NCI-H2227 (cell line): ENCODE data around the gene ZBP1.

Experiments used
- DNase-seq: peaks from one replicate; lab custom pipeline; 2025; ENCODE audit not compliant: unreplicated experiment; lab: John Stamatoyannopoulos, UW

Gene ZBP1

DNA sequence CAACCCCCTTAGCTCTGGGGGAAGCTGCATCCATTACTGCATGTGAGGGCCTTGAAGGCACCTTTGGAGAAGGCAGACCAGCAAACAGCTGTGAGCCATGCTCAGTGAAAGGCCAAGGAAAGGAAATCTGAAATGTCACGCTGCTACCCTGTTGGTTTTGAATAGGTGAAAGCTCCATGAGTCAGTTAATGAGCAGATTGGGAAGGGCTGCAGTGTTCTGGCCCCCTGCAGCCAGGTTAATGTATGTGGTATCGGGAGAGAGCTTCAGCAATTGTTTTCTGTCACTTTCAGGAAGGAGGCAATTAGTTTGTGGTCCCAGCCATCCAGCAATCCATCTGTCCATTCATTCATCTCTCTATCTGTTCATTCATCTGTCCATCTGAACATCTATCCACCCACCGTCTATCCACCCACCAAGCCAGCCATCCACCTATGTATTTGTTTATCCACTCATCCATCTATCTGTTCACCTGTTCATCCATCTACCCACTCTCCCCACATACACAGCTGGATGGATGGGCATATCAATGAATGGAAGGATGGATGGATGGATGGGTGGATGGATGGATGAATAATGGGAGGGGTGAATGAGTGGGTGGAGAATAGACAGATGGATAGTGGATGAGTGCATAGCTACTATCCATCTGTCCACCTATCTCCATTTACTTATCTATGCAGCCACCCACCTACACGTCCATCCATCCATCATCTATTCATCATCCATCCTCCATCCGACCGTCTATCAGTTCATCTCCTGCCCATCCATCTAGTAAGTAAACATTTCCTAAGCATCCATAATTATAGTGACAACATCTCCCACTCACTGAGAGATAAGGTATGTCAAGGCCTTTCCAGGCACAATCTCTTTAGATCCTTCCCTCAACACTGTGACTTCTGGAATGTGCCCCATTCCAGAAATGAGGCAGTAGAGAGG is 43.3 kb downstream of the ZBP1 start:
- DNase-seq, result no peak

DNA sequence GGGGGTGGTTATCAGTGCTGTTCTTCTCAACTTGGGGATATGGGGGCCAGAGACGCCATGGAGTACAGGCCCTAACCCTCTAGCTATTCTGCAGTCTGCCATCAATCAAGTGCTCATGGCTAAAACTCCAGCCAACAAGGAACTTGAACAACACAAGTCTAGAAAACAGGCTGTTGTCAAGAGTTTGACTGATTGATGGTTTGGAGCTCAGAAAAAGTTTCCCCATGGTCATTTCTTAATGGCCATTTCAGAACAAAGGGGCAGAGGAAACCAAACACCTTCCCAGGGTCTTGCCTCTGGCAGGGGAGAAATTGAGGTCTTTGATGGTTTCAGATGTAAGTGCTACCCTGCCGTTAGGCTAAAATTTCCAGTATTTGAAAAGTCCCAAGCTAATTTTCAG is 44.2 kb downstream of the ZBP1 start:
- no peak for DNase-seq

DNA sequence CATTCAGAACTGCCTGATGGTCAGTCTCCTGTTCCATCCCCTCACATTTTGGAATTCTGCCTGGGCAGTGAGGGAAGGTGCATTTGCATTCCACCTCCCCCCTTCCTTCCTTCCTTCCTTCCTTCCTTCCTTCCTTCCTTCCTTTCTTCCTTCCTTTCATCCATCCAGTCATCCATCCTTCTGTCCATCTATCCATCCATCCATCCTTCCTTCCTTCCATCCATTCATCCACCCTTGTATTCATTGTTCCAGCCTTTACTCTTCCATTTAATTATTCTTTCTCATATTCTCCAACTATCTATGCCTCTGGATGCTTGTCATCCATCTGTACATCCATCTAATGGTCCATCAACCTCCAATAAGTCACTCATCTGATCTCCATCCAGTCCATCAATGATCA is 45.3 kb downstream of the ZBP1 start:
- no peak for DNase-seq

DNA sequence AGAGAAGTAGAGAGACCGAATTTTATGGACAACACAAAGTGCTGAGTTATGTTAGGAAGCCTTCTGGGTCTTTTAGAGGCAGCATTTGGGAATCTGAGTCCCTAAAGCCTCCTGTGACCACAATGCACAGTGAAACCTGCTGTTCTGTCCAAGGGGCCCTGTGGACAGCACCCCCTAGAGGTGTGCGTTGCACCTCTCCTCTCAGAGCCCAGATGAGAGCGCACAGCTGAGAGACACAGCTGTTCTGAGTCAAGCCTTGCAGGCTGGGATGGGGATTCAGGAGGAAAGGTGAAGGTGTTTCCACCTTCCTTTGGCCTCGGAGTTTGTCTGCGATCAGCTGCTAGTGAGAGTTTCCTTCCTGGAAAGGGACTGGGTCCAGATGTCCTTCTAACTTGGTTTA is 46.3 kb downstream of the ZBP1 start:
- no peak for DNase-seq

DNA sequence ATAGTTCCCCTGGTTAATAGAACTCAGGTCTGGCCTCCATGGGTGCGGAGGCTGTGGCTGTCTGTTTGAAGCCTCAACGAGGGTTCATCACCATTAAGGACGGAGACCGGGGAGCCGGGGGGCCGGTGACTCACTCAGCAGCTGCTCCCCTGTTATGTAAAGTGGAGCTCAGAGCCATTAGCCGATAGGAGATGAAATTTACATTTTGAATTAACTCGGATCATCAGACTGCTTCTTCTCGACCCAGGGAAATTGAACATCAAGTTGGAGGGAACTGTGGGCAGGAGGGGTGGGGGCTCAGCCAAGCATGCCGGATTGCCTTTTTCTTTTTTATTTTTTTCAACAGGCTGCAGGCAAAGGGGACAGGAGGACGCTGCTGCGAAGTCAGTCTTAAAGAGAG is 47.0 kb downstream of the ZBP1 start:
- DNase-seq, result no peak

DNA sequence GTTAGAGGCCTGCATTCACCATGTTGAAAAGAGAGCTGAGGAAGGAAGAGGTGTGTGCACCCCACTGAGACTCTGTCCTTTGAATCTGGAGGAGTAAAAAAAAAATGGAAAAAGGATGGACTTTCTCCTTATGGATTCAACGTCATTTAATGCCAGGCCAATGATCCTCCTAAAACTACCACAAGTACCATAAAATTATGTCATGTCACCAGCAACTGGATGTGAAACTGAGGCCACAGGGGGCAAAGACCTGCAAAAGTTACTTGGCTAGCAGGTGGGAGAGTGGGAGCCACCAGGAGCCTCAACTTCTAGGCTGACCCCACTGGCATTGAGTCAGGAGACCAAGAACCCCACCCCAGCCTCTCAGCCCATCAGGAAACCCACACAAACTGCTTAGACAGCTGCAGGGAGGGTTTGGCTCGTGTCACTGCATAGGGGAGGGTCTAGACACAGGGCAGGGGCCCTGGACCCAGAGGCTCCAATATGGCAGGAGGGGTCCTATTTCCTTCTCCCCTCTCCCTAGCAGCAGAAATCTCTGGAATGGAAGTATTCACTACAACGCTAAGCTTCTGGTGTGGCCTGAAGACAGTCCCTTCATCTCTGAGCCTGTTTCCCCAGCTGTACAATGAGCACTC is 48.3 kb downstream of the ZBP1 start:
- DNase-seq, result no peak

DNA sequence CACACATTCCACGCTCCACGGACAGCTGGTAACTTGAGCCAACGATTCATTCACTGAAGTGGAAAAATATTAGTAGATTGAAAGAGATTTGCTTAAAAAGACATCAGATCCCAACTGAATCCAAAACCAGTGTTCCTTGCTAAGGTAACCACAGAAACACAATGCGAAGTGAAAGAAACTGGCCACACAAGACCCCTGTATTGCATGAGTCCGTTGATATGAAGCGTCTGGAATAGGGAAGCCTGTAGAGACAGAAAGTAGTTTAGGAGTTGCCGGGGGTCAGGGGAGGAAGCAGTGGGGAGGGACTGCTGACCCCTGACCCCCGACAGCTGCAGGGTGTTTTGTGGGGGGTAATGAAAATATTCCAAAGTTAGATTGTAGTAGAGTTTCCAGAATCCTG is 49.3 kb downstream of the ZBP1 start:
- DNase-seq, result no peak

DNA sequence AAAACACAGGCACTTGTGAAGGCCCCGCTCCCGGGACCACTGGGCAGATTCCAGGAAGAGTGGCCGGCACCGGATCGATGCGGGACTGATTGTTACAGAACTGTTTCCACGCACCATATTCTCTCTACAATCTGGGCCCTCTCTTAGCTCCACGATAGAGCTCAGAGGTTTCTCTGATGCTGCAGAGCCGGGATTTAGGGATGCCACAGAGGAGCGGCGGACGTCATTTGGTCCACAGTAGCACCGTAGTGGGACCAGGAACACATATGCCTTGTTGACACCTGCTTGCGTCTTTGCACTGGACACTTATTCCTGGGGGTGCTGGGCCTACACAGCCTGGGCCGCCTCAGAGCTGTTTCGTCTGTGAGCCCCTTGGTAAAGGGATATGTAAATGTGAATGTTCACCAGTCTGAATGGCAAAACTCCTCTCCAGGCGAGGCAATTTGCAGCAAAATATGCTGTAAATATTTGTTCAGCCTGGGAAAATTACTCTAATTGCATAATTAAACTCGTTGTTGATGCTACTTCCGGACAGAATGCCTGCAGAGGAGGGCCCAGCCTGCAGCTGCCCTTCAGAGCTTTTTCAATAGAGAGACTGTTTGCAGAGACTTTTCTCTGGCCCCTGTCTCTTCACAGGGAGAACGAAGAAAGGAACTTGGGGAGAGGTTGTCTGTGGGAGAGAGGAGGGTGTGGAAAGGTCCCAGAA is 49.9 kb downstream of the ZBP1 start:
- no peak for DNase-seq

DNA sequence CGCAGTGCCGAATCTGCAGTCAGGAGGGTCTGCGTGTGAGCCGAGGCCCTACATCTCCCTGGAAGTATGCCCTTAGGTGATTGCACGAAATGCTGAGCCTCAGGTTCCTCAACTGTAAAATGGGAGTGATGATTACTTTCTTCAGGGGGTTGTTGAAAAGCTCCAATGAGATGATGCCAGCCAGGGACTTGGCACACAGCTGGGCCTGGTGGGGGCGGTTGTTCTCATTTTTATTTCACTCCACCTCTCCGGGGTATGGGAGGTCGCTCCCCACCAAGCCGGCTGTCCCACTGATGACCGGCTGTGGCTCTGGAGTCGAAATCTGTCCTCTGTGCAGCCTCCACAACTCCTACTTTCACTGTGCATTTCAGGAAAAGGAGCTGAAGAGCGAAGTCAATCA is 51.3 kb downstream of the ZBP1 start:
- no peak for DNase-seq

DNA sequence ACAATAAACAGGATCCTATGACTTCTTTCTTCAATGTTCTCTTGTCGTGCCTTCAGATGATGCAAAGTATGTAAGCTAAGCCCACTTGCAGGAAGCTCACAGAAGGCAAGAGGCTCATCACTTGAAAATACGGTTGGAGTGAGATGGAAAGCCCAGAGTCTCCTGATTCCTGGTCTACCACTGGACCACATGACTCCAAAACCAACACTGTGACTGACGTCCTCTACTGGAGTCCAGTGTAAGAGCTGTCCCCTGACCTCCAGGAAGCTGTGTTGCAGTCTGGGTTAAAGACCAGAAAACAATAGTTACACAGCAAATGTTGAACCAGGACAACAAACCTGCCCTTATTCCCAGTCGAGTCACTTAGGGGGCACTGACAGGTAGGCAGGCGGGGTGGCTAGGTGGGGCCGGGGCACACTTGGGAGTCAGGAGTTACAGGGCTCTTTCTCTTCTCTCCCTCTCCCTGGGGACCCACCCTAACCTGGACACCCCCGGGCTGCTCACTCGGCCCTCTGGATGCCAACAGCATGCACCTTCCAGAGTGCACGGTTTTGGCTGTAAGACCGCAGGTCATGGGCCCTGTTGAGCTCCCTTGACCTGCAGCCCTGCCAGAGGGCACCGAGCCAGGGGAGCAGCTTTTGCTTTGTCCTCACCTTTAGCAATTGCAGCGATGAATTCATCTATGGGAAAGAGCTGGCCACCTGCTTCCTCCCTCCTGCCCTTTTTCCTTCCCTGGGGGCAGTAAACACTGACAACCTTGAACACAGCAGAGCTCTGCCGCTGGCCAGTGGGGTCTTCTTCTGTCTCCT is 51.9 kb downstream of the ZBP1 start:
- no peak for DNase-seq

DNA sequence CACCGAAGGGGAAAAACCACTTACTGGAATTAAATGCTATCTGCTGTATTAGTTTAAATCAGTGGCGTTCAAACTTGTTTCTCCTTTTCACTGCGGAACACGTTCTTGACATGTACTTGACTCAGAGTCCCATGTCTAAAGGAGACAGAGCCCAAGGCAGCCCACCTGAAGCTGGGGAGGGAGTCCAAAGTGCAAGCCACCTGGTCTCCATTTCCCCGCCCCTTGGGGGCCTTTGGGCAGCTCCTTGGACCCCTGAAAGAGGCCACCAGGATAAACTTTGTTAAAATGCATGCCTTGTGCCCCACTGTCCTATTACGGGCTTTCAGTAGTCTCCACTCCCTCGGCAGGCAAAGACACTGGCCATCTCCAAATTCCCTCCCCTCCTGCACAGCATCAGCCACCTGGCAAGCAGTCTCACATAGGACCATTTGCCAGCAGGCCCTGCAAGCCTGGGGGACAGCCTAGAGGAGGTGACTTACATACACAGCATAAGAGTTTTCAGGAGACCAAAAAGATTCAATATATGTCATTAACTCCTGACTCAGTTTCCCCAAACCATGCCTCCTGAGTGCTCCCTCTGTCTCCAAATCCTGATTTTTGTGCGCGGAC is 52.7 kb downstream of the ZBP1 start:
- DNase-seq, result no peak

DNA sequence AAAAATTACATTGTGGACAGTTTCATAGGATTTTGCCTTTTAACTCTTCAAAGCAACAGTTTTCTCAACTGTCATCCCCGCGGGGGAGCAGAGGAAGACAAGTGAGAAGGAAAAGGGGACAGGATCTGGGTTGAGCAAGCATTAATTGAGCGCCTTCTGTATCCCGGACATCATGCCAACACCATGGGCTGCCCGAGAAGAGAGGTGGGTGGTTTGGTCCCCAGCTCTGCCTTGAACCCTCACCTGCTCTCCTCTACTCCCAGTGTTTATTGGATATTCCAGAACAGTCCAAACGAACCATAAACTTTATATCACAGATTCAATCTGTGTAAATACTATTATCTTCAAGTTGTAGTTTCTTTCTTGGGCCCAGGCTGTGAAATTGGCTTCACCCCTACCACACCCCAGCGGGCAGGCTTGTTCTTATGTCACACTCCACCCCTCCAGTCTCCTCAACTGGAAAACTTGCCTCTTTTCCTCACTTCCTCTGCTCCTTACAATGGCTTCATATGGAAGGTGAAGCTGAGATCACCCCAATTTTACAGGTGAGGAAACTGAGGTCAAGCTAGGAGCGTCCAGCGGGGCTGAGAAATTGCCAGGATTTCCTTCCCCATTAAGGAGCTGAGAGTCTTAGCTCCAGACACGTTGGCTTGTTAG is 53.3 kb downstream of the ZBP1 start:
- DNase-seq, result no peak

DNA sequence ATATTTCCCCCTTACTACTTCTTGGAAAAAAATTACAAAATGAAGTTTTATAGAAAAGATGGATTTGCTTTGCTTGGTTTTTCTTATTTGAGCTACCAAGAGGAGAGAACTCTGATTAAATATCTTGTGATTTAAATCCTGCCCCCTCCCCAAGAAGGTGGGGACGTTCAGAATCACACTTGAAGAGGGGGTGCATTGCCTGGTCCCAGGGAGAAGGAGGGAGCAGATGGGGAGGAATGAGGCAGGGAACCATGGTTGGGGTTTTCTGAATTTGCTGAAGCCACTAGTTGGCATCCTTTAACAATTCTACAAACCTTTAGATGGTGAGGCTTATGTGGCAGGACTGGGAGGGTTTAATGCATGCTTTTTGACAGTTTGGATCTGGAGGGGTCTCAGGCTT is 53.8 kb downstream of the ZBP1 start:
- DNase-seq, result no peak

DNA sequence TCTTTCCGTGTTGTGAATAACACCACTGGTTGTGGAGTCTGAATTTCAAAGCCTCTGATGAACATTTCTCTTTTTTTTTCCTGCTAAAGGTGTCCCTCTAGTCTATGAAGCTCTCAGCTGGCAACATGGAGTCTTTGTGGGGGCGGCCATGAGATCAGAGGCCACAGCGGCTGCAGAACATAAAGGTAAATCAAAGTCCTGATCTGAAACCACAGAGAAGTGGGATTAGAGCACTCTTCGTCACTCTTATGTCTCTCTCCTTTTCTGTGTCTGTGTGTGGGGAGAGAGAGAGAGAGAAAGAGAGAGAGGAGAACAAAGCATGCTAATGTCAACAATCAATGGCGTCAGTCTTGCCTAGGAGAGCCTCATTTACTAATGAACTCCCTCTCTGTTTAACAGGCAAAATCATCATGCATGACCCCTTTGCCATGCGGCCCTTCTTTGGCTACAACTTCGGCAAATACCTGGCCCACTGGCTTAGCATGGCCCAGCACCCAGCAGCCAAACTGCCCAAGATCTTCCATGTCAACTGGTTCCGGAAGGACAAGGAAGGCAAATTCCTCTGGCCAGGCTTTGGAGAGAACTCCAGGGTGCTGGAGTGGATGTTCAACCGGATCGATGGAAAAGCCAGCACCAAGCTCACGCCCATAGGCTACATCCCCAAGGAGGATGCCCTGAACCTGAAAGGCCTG is 55.1 kb downstream of the ZBP1 start:
- DNase-seq, result no peak

DNA sequence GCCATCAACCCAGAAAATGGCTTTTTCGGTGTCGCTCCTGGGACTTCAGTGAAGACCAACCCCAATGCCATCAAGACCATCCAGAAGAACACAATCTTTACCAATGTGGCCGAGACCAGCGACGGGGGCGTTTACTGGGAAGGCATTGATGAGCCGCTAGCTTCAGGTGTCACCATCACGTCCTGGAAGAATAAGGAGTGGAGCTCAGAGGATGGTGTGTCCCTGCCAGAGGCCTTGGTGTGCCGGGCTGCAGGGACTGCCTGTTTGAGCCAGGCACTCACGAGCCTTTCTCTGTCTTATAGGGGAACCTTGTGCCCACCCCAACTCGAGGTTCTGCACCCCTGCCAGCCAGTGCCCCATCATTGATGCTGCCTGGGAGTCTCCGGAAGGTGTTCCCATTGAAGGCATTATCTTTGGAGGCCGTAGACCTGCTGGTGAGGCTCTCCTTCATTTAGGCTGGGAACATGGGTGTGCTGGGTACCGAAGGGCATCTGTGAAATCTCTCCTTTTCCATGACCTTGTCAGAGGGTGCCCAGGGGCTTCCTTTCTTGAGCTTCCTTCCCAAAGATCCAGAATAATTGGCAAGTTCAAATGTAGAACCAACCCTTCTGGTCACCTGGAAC is 55.9 kb downstream of the ZBP1 start:
- no peak for DNase-seq

DNA sequence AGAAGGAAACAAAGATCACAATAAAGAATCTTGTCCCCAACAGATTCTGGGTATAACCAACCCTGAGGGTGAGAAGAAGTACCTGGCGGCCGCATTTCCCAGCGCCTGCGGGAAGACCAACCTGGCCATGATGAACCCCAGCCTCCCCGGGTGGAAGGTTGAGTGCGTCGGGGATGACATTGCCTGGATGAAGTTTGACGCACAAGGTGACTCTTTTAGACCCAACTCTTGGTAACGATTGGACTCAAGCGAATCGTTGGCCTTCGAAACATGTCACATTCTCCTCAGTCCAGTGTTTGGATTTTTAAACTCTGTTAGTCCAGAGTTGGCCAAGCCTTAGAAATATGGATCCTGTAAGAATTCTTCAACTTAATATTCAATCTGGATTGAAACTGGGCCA is 56.7 kb downstream of the ZBP1 start:
- DNase-seq, result no peak

DNA sequence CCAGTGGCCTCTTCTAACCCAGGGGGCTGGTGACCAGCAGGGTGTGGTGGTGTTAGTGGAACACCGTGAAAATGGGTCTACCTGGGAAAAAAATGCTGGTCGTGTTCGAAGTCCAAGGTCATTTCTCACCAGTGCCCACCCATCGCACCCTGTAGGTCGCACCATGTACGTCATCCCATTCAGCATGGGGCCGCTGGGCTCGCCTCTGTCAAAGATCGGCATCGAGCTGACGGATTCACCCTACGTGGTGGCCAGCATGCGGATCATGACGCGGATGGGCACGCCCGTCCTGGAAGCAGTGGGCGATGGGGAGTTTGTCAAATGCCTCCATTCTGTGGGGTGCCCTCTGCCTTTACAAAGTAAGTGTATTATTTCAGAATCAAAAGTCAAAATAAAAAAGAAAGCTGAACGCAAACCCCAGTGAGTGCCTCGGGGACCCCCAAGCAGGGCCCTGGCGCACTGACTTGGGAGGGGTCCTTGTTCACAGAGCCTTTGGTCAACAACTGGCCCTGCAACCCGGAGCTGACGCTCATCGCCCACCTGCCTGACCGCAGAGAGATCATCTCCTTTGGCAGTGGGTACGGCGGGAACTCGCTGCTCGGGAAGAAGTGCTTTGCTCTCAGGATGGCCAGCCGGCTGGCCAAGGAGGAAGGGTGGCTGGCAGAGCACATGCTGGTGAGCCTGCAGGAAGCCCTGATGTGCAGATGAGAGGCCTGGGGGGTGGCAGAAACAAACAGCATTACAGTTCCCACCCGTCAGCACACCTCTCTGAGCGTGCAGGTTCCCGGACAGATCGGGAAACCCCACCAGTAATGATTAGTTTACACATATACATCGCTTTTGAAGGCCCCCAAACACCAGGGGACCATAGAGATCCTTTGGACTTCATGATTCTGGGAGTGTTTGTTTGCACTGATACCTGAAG is 57.4 kb downstream of the ZBP1 start:
- no peak for DNase-seq
